H1 (cell line): ENCODE data around the gene FAHD1. TPM values are rescaled to one million over a fixed set of nuclear protein-coding genes. Genes with fewer than 3 reads are reported as not detected.

Experiments
- CTBP2 ChIP-seq: IDR thresholded peaks from 2 replicates; pipeline ENCODE4 v1.7.0; 2011; ENCODE audit warnings: borderline replicate concordance, mild to moderate bottlenecking, moderate library complexity, mixed read lengths, low read length; ENCODE audit not compliant: insufficient read depth, insufficient read length
- GABPA ChIP-seq: IDR thresholded peaks from 2 replicates; pipeline ENCODE4 v1.6.1; 2011; ENCODE audit warnings: mild to moderate bottlenecking, low read length, moderate library complexity, borderline replicate concordance; ENCODE audit not compliant: insufficient read depth
- POLR2A ChIP-seq, 2 experiments: IDR thresholded peaks; 1 replicate in 1 of 2; 2 replicates in 1 of 2; pipeline ENCODE4 v1.6.1; 2011; ENCODE audit warnings: low read depth in 2 of 2, low read length in 2 of 2, mild to moderate bottlenecking in 2 of 2; ENCODE audit errors: control extremely low read depth in 1 of 2
- RNF2 ChIP-seq: fragments of 200-900, 300-1000 bp; sonication (generic); IDR thresholded peaks from 2 replicates; pipeline ENCODE4 v1.7.1; 2016; ENCODE audit warnings: borderline replicate concordance, low read depth, mild to moderate bottlenecking, antibody characterized with exemption, low read length; ENCODE audit not compliant: poor library complexity, severe bottlenecking; ENCODE audit errors: missing control alignments
- SIRT6 ChIP-seq: IDR thresholded peaks from one replicate; pipeline ENCODE4 v1.7.1; 2012; ENCODE audit warnings: low read length, inconsistent platforms
- TEAD4 ChIP-seq: IDR thresholded peaks from 2 replicates; pipeline ENCODE4 v1.6.1; 2012; ENCODE audit warnings: low read depth, low read length, inconsistent platforms, mixed read lengths
- USF2 ChIP-seq: IDR thresholded peaks from 2 replicates; pipeline ENCODE4 v1.6.1; 2011; ENCODE audit warnings: low read length, improper control_type of control experiment
- YY1 ChIP-seq: IDR thresholded peaks from 2 replicates; pipeline ENCODE4 v1.6.1; 2011; ENCODE audit warnings: low read depth, mild to moderate bottlenecking, low read length
- polyA plus RNA-seq, 7 experiments: library from polyadenylated mRNA; depleted of rRNA in 3 of 7; stranded (reverse) in 5 of 7; unstranded in 2 of 7; fragments of >200 nt in 5 of 7; fragments of 200-250 nt in 2 of 7; gene quantifications; 1 replicate in 5 of 7; 2 replicates in 1 of 7; 4 replicates in 1 of 7; pipeline versions ENCODE4 v1.2.1 to v1.2.3, GENCODE V29; 2011 to 2013; ENCODE audit warnings: missing spikeins in 2 of 7, mixed read lengths in 2 of 7
- total RNA-seq: library from RNA; stranded (reverse); fragmentation: NEBNext Ultra II Directional; extraction: Animal tissue kit (Norgen Biotek cat#: 25700); gene quantifications from 2 replicates; pipeline ENCODE4 v1.2.1, GENCODE V29; 2021

FAHD1 gene
- total and polyA plus RNA-seq, 2 of the 8 experiments (the other 6 are each of a cell fraction or from before 2014, with no cell fraction given) = 20.4 to 31.9 TPM

DNA sequence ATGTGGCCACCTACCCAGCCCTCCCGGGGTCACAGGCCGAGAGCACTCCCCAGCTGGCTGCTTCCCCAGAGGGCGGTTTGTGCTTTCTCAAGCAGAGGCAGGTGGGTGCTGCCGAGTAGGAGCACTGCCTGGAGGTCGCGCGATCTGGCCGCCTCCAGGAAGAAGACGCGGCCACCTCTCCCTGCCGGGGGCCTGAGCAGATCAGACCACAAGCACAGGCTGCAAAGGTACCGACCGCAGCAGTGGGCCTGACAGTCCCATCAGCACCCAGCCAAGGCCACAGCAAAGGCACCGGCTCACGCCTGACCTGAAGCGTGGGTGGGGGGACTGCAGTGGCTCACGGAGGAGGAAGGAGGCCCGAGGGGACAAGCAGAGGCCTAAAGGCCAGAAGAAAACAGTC is 18.3 kb upstream of the FAHD1 start (continued):
- TF ChIP-seq USF2 (no peak), RNF2 (no peak), POLR2A (IDR thresholded peaks at IDR 0.05; ENCODE audit: control extremely low read depth in 1 of 2, low read depth in 2 of 2, low read length in 2 of 2) (no peak), YY1 (no peak), SIRT6 (no peak), CTBP2 (no peak), TEAD4 (no peak), GABPA (no peak)
- TF ChIP-seq, all 59 proteins: peak for 0
